ENCODE measurements around the gene FZD1.
"Not testable (repeated sequence)": the region's sequence is repeated elsewhere in the genome, so short reads cannot be mapped to it uniquely, and the experiment has no call there.

The FZD1 gene

GRCh38 chr7:91307467-91307866 is 43.2 kb downstream of the FZD1 start:
- no peak overlapping the region for H3K4me2 ChIP-seq (ENCODE audit: low read length)
- no peaks in the 10 kb centered on the region for H3K9me3 ChIP-seq (ENCODE audit: insufficient read depth, low read length)
- H3K27me3 ChIP-seq (ENCODE audit: low read depth, low read length), result no peaks in the 10 kb centered on the region
- H3K27ac ChIP-seq (ENCODE audit: low read length), result no peak overlapping the region
- H2AFZ ChIP-seq (ENCODE audit: low read depth, low read length), result no peak overlapping the region
- H3K4me1 ChIP-seq (ENCODE audit: low read length), result no peaks in the 10 kb centered on the region
- TF ChIP-seq CTCF (IDR thresholded peaks at IDR 0.05; ENCODE audit: low read depth, low read length) (no peak), EZH2phosphoT487 (IDR thresholded peaks at IDR 0.05; ENCODE audit: low read depth) (no peak)
- no peak overlapping the region for H3K4me3 ChIP-seq (ENCODE audit: low read length)
- no peaks in the 10 kb centered on the region for H3K36me3 ChIP-seq (replicated peaks; ENCODE audit: low read depth, low read length)
- H4K20me1 ChIP-seq (ENCODE audit: insufficient read depth, low read length), result no peaks in the 10 kb centered on the region
- H3K9ac ChIP-seq (ENCODE audit: low read length), result no peak overlapping the region
- H3K79me2 ChIP-seq (ENCODE audit: low read length), result no peaks in the 10 kb centered on the region

GRCh38 chr7:91308191-91308590 is 44.0 kb downstream of the FZD1 start:
- H4K20me1 ChIP-seq (ENCODE audit: insufficient read depth, low read length); H3K27me3 ChIP-seq (ENCODE audit: low read depth, low read length); H2AFZ ChIP-seq (ENCODE audit: low read depth, low read length); H3K79me2 ChIP-seq (ENCODE audit: low read length); H3K36me3 ChIP-seq (replicated peaks; ENCODE audit: low read depth, low read length); H3K4me1 ChIP-seq (ENCODE audit: low read length); H3K4me3 ChIP-seq (ENCODE audit: low read length); H3K4me2 ChIP-seq (ENCODE audit: low read length); H3K27ac ChIP-seq (ENCODE audit: low read length); H3K9me3 ChIP-seq (ENCODE audit: insufficient read depth, low read length); H3K9ac ChIP-seq (ENCODE audit: low read length): not testable (repeated sequence)

GRCh38 chr7:91310830-91311460 is 46.7 kb downstream of the FZD1 start:
- no peak overlapping the region for H2AFZ ChIP-seq (ENCODE audit: low read depth, low read length)
- no peak overlapping the region for H3K9ac ChIP-seq (ENCODE audit: low read length)
- no peak overlapping the region for H3K4me3 ChIP-seq (ENCODE audit: low read length)

DNA sequence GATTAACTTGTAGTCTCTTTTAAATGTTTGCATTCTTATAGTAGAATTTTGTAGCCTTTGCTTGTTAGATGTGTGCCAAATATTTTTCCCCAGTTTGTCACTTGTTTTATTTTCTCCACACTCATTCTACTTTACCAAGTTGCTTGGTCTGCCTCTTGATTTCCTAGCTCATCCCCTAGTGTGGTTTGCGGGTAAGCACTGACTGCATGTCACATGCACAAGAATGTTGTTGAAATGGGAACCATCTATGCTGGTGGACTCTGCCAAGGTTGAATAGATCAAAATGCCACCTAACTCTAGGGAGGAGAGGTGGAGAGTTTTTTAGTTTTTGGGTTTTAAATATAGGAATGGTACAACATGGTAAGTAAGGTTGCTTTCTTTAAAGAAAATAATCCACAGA is 47.6 kb downstream of the FZD1 start:
- Histone ChIP-seq H3K27me3 (ENCODE audit: low read depth, low read length) (no peaks in the 10 kb centered on the region), H3K9ac (ENCODE audit: low read length) (no peak overlapping the region), H3K9me3 (ENCODE audit: insufficient read depth, low read length) (no peaks in the 10 kb centered on the region), H2AFZ (ENCODE audit: low read depth, low read length) (no peak overlapping the region), H3K79me2 (ENCODE audit: low read length) (no peaks in the 10 kb centered on the region), H3K4me1 (ENCODE audit: low read length) (no peaks in the 10 kb centered on the region), H4K20me1 (ENCODE audit: insufficient read depth, low read length) (no peaks in the 10 kb centered on the region), H3K4me3 (ENCODE audit: low read length) (no peak overlapping the region), H3K36me3 (replicated peaks; ENCODE audit: low read depth, low read length) (no peaks in the 10 kb centered on the region), H3K27ac (ENCODE audit: low read length) (no peak overlapping the region), H3K4me2 (ENCODE audit: low read length) (no peak overlapping the region)
- TF ChIP-seq EZH2phosphoT487 (IDR thresholded peaks at IDR 0.05; ENCODE audit: low read depth), result no peak

More at GRCh38 chr7:91310830-91311460, 46.7 kb downstream of the FZD1 start:
- no peak for TF ChIP-seq CTCF (IDR thresholded peaks at IDR 0.05; ENCODE audit: low read depth, low read length)
- TF ChIP-seq EZH2phosphoT487 (IDR thresholded peaks at IDR 0.05; ENCODE audit: low read depth), result no peak
- no peaks in the 10 kb centered on the region for H3K36me3 ChIP-seq (replicated peaks; ENCODE audit: low read depth, low read length)
- no peaks in the 10 kb centered on the region for H3K9me3 ChIP-seq (ENCODE audit: insufficient read depth, low read length)
- H3K27me3 ChIP-seq (ENCODE audit: low read depth, low read length), result no peaks in the 10 kb centered on the region
- no peaks in the 10 kb centered on the region for H3K4me1 ChIP-seq (ENCODE audit: low read length)
- no peaks in the 10 kb centered on the region for H4K20me1 ChIP-seq (ENCODE audit: insufficient read depth, low read length)
- H3K4me2 ChIP-seq (ENCODE audit: low read length), result no peak overlapping the region
- H3K79me2 ChIP-seq (ENCODE audit: low read length), result no peaks in the 10 kb centered on the region
- no peak overlapping the region for H3K27ac ChIP-seq (ENCODE audit: low read length)

- Histone ChIP-seq H3K27me3 (ENCODE audit: low read depth, low read length) (no peaks in the 10 kb centered on the region), H2AFZ (ENCODE audit: low read depth, low read length) (no peak overlapping the region)
Measured at GRCh38 chr7:91313113-91313512, 48.9 kb downstream of the FZD1 start.

More at GRCh38 chr7:91313113-91313512, 48.9 kb downstream of the FZD1 start:
- Histone ChIP-seq H3K36me3 (replicated peaks; ENCODE audit: low read depth, low read length) (no peaks in the 10 kb centered on the region), H3K79me2 (ENCODE audit: low read length) (no peaks in the 10 kb centered on the region), H3K9ac (ENCODE audit: low read length) (no peak overlapping the region), H4K20me1 (ENCODE audit: insufficient read depth, low read length) (no peaks in the 10 kb centered on the region), H3K27ac (ENCODE audit: low read length) (no peak overlapping the region), H3K4me3 (ENCODE audit: low read length) (no peak overlapping the region), H3K4me1 (ENCODE audit: low read length) (no peaks in the 10 kb centered on the region), H3K4me2 (ENCODE audit: low read length) (no peak overlapping the region), H3K9me3 (ENCODE audit: insufficient read depth, low read length) (no peaks in the 10 kb centered on the region)
- TF ChIP-seq EZH2phosphoT487 (IDR thresholded peaks at IDR 0.05; ENCODE audit: low read depth), result no peak
- TF ChIP-seq CTCF (IDR thresholded peaks at IDR 0.05; ENCODE audit: low read depth, low read length), result no peak
